ENCODE data around the gene FIBP. TPM values are rescaled to one million over a fixed set of nuclear protein-coding genes. Genes with fewer than 3 reads are reported as not detected.

The FIBP gene
- total RNA-seq, 2 experiments from 2014 or later: 95.4 to 121 TPM

- H3K27me3 Mint-ChIP-seq: no peaks in the 10 kb centered on the region
- ATAC-seq: no peak
- peak; percentile 60 for DNase-seq
- intact Hi-C loops (cut with DNase I, micrococcal nuclease): loop anchor here (2.0 to 10.0 kb wide), 4 partner anchors 69 to 467 kb away; partner anchors contain the start of genes NEAT1 (in 1 of the 2), RAB1B (in 1 of the 2) and SART1 (in 1 of the 2)
- peak overlapping the region; percentile 94 for H3K4me3 Mint-ChIP-seq
- peaks cover 44% of the 10 kb centered on the region for H3K36me3 Mint-ChIP-seq (ENCODE audit: low read depth)
- ChIA-PET POLR2A (interaction anchor here (0.7 to 6.3 kb wide), 9 partner anchors 9 to 173 kb away, joined by 3 to 68 read pairs (median 4); partner anchors contain the start of genes CFL1, FOSL1, MUS81 and RNASEH2C), CTCF (interaction anchor here (0.6 to 10.8 kb wide), 16 partner anchors 8 to 344 kb away, joined by 3 to 210 read pairs (median 8); partner anchors contain the start of genes CFL1, CTSW, FOSL1 and MUS81)
- H3K27ac Mint-ChIP-seq: peak overlapping the region; percentile 82
- peaks cover 71% of the 10 kb centered on the region for H3K4me1 Mint-ChIP-seq
- no peaks in the 10 kb centered on the region for H3K9me3 Mint-ChIP-seq (ENCODE audit: low read depth)
These were observed 3.2 kb upstream of the FIBP start for GRCh38 chr11:65891219-65892136.

DNA sequence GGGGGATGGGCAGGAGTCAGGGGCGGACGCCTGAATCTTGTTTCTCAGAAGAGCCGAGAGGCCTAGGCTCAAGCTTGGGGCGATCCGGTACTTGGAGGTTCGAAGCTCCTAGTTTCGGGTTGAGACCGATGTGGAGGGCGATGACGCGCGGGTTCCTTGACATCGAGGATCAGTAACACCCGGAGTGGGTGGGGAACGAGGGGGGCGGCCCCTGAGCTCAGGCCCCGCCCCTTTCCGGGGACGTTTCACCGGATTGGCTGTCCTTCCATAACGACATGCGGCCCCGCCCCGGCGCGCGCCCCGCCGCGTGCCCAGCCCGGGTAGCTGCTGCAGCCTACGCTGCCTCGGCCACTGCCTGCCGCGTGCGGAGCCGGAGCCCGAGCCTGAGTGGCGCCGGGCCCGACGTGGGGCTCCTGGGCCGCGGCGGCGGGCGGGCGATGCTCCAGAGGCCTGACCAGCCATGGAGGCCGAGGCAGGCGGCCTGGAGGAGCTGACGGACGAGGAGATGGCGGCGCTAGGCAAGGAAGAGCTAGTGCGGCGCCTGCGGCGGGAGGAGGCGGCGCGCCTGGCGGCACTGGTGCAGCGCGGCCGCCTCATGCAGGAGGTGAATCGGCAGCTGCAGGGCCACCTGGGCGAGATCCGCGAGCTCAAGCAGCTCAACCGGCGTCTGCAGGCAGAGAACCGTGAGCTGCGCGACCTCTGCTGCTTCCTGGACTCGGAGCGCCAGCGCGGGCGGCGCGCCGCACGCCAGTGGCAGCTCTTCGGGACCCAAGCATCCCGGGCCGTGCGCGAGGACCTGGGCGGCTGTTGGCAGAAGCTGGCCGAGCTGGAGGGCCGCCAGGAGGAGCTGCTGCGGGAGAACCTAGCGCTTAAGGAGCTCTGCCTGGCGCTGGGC, 2.3 kb upstream of the FIBP start, which contains the start of gene CCDC85B:
Gene CCDC85B, plus strand, starts transcription at position 350 of the 895 bp plus-strand sequence. Its CDS starts 111 bp downstream, at position 461.
- CTCF ChIA-PET: interaction anchor here (0.6 to 10.8 kb wide), 32 partner anchors 9 to 770 kb away, joined by 3 to 210 read pairs (median 4); partner anchors contain the start of genes BANF1, CFL1, CTSW and EIF1AD

DNA sequence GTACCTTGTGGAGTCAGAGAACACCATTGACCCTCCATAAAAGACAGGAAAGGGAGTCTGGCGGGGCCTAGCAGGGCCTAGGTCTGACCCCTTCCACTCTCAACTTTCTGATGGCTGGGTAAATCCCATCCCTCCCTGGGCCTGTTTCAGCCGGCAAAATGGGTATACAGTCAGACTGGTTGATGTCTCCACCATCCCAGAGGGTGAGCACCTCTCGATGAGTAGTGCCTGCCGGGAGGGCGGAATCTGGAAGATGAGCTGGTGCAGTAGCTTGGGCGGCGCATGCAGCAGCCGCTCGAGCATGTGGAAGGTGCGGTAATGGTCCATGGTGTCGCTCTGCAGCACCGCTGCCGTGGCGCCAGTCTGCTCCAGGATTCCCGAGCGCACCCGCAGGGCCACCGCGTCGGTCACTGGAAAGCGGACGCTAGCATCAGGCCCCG, 528 bp downstream of the FIBP start:
- CTCF ChIA-PET: interaction anchor here (0.6 to 10.8 kb wide), 21 partner anchors 10 to 273 kb away, joined by 3 to 210 read pairs (median 5); partner anchors contain the start of genes CFL1, FOSL1, KAT5 and MUS81
- Mint-ChIP-seq H3K4me1 (peaks cover 52% of the 10 kb centered on the region), H3K27me3 (no peaks in the 10 kb centered on the region), H3K36me3 (ENCODE audit: low read depth) (peaks cover 41% of the 10 kb centered on the region), H3K27ac (peak overlapping the region; percentile 95), H3K9me3 (ENCODE audit: low read depth) (no peaks in the 10 kb centered on the region), H3K4me3 (peak overlapping the region; percentile 94)
- intact Hi-C loops (cut with DNase I, micrococcal nuclease): loop anchor here (1.0 to 2.0 kb wide), 15 partner anchors 14 to 381 kb away; partner anchors contain the start of genes C11orf68 (in 2 of the 2), DRAP1 (in 2 of the 2), MUS81 (in 2 of the 2) and AP5B1 (in 1 of the 2)
- ATAC-seq (peak; percentile 1), DNase-seq (peak; percentile 64)
- POLR2A ChIA-PET: interaction anchor here (0.6 to 6.3 kb wide), 7 partner anchors 13 to 255 kb away, joined by 4 to 68 read pairs (median 4); partner anchors contain the start of genes BANF1, CFL1, EIF1AD and FOSL1

More for the DNA sequence above, 2.3 kb upstream of the FIBP start, which contains the start of gene CCDC85B:
- H3K9me3 Mint-ChIP-seq (ENCODE audit: low read depth): no peaks in the 10 kb centered on the region
- H3K4me3 Mint-ChIP-seq: peak within 1 kb of the TSS; percentile 94
- DNase-seq: peak; percentile 99
- H3K27ac Mint-ChIP-seq: peak within 1 kb of the TSS; percentile 95
- intact Hi-C loops (cut with DNase I, micrococcal nuclease): loop anchor here (1.0 to 10.0 kb wide), 7 partner anchors 10 to 466 kb away; partner anchors contain the start of genes FOSL1 (in 2 of the 2), NEAT1 (in 1 of the 2), RAB1B (in 1 of the 2) and SART1 (in 1 of the 2)
- H3K36me3 Mint-ChIP-seq (ENCODE audit: low read depth): peaks cover 36% of the 10 kb centered on the region
- H3K27me3 Mint-ChIP-seq: no peaks in the 10 kb centered on the region
- ATAC-seq: peak; percentile 59
- H3K4me1 Mint-ChIP-seq: peaks cover 66% of the 10 kb centered on the region
- POLR2A ChIA-PET: interaction anchor here (0.6 to 6.3 kb wide), 15 partner anchors 10 to 469 kb away, joined by 3 to 68 read pairs (median 4); partner anchors contain the start of genes CFL1, FOSL1, MUS81 and PCNX3

- Mint-ChIP-seq H3K9me3 (ENCODE audit: low read depth) (no peaks in the 10 kb centered on the region), H3K27me3 (no peaks in the 10 kb centered on the region), H3K36me3 (ENCODE audit: low read depth) (peaks cover 34% of the 10 kb centered on the region), H3K4me3 (peak overlapping the region; percentile 94), H3K4me1 (peaks cover 45% of the 10 kb centered on the region), H3K27ac (peak overlapping the region; percentile 95)
- ATAC-seq (no peak), DNase-seq (no peak)
- ChIA-PET CTCF (interaction anchor here (0.6 to 10.8 kb wide), 16 partner anchors 12 to 181 kb away, joined by 3 to 210 read pairs (median 5); partner anchors contain the start of genes CFL1, FOSL1, KAT5 and MUS81), POLR2A (interaction anchor here (6.0 to 6.3 kb wide), 2 partner anchors 13 to 28 kb away, joined by 59 to 68 read pairs; partner anchors contain the start of genes CFL1, FOSL1 and MUS81)
- intact Hi-C loops (cut with DNase I, micrococcal nuclease): no loop called here
These were observed 1.2 kb downstream of the FIBP start for GRCh38 chr11:65886826-65887722.

GRCh38 chr11:65885808-65886536, 2.3 kb downstream of the FIBP start:
- H3K9me3 Mint-ChIP-seq (ENCODE audit: low read depth): no peaks in the 10 kb centered on the region
- peaks cover 32% of the 10 kb centered on the region for H3K36me3 Mint-ChIP-seq (ENCODE audit: low read depth)
- ChIA-PET POLR2A (no interaction called here), CTCF (interaction anchor here (0.6 to 10.8 kb wide), 26 partner anchors 8 to 233 kb away, joined by 3 to 210 read pairs (median 9); partner anchors contain the start of genes CFL1, FOSL1, KAT5 and MUS81)
- no peak for ATAC-seq
- no peak for DNase-seq
- H3K27ac Mint-ChIP-seq: no peak overlapping the region
- H3K4me1 Mint-ChIP-seq: peaks cover 50% of the 10 kb centered on the region
- intact Hi-C loops (cut with DNase I, micrococcal nuclease): no loop called here
- peak overlapping the region; percentile 94 for H3K4me3 Mint-ChIP-seq
- H3K27me3 Mint-ChIP-seq: no peaks in the 10 kb centered on the region

GRCh38 chr11:65885231-65885630, 3.0 kb downstream of the FIBP start:
- ATAC-seq (no peak), DNase-seq (no peak)
- CTCF ChIA-PET: interaction anchor here (0.7 to 10.8 kb wide), 41 partner anchors 8 to 383 kb away, joined by 3 to 210 read pairs (median 5); partner anchors contain the start of genes CFL1, FOSL1, KAT5 and MUS81
- Mint-ChIP-seq H3K9me3 (ENCODE audit: low read depth) (no peaks in the 10 kb centered on the region), H3K36me3 (ENCODE audit: low read depth) (peaks cover 32% of the 10 kb centered on the region), H3K27me3 (no peaks in the 10 kb centered on the region), H3K27ac (no peak overlapping the region), H3K4me1 (peaks cover 52% of the 10 kb centered on the region), H3K4me3 (no peak overlapping the region)
- intact Hi-C loops (cut with DNase I, micrococcal nuclease): no loop called here
- POLR2A ChIA-PET: interaction anchor here (0.5 to 1.5 kb wide), 4 partner anchors 14 to 463 kb away, joined by 3 to 6 read pairs (median 4); partner anchors contain the start of gene NEAT1

DNA sequence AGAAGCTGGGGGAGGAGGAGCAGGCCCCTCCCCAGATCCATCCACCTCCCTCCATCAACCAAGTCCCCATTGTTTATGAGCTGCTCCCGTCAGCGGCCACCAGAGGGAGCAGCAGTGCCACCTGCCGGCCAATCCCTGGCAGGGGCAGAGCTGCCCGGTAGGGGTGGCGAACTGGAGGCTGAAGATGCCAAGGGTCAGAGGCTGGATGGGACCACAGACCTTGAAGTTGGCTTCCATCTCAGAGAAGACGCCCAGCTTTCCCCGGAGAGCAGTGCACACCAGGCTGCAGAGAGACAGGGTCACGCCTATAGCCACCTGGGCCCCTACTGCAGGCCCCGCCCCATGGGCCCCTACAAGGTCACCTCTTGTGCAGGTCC, 3.6 kb downstream of the FIBP start:
- peak overlapping the region; percentile 76 for H3K27ac Mint-ChIP-seq
- no peak overlapping the region for H3K4me3 Mint-ChIP-seq
- H3K4me1 Mint-ChIP-seq: peaks cover 51% of the 10 kb centered on the region
- peak; percentile 91 for DNase-seq
- H3K36me3 Mint-ChIP-seq (ENCODE audit: low read depth): peaks cover 32% of the 10 kb centered on the region
- peak; percentile 57 for ATAC-seq
- ChIA-PET CTCF (interaction anchor here (0.6 to 10.8 kb wide), 47 partner anchors 8 to 465 kb away, joined by 3 to 210 read pairs (median 4); partner anchors contain the start of genes BANF1, CFL1, FOSL1 and KAT5), POLR2A (interaction anchor here (0.5 to 1.5 kb wide), 5 partner anchors 13 to 462 kb away, joined by 3 to 6 read pairs (median 3); partner anchors contain the start of gene NEAT1)
- intact Hi-C loops (cut with DNase I, micrococcal nuclease): loop anchor here (1.0 kb wide), 3 partner anchors 24 to 138 kb away; partner anchors contain the start of gene MUS81 (in 1 of the 2)
- H3K9me3 Mint-ChIP-seq (ENCODE audit: low read depth): no peaks in the 10 kb centered on the region
- H3K27me3 Mint-ChIP-seq: no peaks in the 10 kb centered on the region

- peaks cover 32% of the 10 kb centered on the region for H3K36me3 Mint-ChIP-seq (ENCODE audit: low read depth)
These were observed 4.2 kb downstream of the FIBP start for GRCh38 chr11:65883786-65884715.

More at GRCh38 chr11:65883786-65884715, 4.2 kb downstream of the FIBP start:
- Mint-ChIP-seq H3K4me1 (peaks cover 47% of the 10 kb centered on the region), H3K27ac (peak overlapping the region; percentile 76), H3K9me3 (ENCODE audit: low read depth) (no peaks in the 10 kb centered on the region), H3K27me3 (no peaks in the 10 kb centered on the region), H3K4me3 (no peak overlapping the region)
- DNase-seq (no peak), ATAC-seq (no peak)
- CTCF ChIA-PET: interaction anchor here (0.6 to 10.8 kb wide), 43 partner anchors 10 to 464 kb away, joined by 3 to 210 read pairs (median 4); partner anchors contain the start of genes BANF1, CFL1, FOSL1 and KAT5
- POLR2A ChIA-PET: interaction anchor here (0.7 to 1.5 kb wide), 3 partner anchors 12 to 169 kb away, joined by 3 to 6 read pairs (median 3); no protein-coding TSS in a partner anchor
- intact Hi-C loops (cut with DNase I, micrococcal nuclease): loop anchor here (1.0 kb wide), 3 partner anchors 24 to 138 kb away; partner anchors contain the start of gene MUS81 (in 1 of the 2)

Measured in activated CD4-positive, alpha-beta T cell treated with anti-CD3 and anti-CD28 coated beads for 36 hours (primary cell).